ENCODE data around the gene ZNF398. TPM values are rescaled to one million over a fixed set of nuclear protein-coding genes. Genes with fewer than 3 reads are reported as not detected.

The ZNF398 gene
- total and polyA plus RNA-seq, 2 of the 13 experiments (the other 11 are each of a cell fraction or from before 2014, with no cell fraction given): 3.0 to 8.9 TPM

DNA sequence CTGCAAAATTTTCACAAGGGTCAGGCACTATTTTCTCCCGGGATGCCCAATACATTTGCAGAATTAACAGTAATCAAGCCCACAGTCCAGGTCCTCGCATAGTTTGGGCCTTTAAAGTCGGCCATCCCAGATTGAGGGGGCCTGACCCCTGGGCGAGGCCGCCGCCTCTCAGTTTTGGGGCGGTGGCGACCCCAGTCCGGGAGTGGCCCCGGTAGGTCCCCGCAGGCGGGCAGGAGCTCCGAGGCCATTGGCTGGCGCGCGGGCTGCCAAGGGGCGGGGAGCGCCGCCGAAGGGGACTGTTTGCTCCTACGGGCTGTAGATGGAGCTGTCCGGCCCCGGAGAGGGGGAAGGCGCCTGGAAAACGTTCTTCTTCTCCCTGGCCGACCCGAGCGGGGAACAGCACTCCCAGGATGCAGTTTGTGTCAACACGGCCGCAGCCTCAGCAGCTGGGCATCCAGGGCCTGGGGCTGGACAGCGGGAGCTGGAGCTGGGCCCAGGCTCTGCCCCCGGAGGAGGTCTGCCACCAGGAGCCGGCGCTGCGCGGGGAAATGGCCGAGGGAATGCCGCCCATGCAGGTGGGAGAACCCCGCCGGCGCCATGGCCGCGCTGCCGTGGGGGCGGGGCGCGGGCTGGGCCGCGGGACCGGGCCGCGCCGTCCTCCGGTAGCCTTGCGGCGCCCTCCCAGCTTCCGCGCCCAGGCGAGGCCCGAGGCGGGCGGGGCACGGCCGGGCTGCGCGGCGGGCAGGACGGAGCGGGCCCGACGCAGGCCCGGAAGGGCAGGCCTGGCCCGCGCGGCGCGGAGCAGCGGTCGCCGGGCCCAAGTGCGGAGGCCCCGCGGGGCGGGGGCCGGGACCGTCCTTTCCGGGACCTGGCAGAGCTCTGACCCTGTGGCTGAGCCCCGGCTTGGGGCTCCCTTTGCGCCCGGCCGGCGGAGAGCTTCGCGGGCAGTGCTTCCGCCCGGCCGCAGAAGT is 48.2 kb downstream of the ZNF398 start, which contains the start of gene ZNF282 (continued):
- TF ChIP-seq, protein P1, sequence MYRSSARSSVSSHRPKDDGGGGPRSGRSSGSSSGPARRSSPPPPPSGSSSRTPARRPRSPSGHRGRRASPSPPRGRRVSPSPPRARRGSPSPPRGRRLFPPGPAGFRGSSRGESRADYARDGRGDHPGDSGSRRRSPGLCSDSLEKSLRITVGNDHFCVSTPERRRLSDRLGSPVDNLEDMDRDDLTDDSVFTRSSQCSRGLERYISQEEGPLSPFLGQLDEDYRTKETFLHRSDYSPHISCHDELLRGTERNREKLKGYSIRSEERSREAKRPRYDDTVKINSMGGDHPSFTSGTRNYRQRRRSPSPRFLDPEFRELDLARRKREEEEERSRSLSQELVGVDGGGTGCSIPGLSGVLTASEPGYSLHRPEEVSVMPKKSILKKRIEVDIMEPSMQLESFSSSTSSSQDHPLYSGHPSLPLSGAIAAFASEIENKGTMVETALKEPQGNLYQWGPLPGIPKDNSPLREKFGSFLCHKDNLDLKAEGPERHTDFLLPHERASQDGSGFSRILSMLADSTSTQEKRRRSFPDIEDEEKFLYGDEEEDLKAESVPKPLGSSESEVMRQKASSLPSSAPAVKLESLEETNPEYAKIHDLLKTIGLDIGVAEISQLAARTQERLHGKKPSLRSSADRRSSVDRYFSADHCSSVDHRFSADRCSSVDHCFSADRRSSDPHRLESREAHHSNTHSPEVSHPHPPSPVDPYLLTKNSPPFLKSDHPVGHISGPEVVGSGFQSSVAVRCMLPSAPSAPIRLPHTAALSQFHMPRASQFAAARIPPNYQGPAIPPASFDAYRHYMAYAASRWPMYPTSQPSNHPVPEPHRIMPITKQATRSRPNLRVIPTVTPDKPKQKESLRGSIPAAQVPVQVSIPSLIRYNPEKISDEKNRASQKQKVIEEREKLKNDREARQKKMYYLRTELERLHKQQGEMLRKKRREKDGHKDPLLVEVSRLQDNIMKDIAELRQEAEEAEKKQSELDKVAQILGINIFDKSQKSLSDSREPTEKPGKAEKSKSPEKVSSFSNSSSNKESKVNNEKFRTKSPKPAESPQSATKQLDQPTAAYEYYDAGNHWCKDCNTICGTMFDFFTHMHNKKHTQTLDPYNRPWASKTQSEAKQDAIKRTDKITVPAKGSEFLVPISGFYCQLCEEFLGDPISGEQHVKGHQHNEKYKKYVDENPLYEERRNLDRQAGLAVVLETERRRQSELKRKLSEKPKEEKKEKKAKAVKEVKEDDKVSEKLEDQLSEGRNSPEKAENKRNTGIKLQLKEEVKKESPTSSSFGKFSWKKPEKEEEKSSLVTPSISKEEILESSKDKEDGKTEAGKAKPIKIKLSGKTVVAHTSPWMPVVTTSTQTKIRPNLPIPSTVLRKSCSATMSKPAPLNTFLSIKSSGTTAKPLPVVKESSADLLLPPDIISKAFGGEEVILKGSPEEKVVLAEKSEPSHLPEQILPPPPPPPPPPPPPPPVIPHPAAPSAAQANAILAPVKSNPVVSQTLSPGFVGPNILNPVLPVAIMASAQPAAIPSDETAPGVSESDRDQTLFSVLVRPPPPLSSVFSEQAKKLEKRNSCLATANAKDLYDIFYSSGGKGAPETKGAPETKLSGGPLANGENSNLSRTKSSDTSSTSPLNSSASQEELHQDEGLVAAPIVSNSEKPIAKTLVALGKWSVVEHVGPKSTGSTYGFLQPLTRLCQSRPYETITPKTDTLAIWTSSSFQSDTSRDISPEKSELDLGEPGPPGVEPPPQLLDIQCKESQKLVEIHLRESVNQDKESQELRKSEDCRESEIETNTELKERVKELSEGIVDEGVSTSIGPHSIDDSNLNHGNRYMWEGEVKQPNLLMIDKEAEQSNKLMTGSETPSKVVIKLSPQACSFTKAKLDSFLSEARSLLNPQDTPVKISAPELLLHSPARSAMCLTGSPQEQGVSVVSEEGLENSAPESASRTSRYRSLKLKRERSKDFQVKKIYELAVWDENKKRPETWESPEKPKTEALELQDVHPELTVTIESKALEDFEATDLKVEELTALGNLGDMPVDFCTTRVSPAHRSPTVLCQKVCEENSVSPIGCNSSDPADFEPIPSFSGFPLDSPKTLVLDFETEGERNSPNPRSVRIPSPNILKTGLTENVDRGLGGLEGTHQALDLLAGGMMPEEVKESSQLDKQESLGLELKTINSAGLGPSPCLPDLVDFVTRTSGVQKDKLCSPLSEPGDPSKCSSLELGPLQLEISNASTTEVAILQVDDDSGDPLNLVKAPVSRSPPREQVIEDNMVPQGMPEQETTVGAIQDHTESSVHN (CRISPR knock-in tag; IDR thresholded peaks at IDR 0.05): no peak
- no peak for TF ChIP-seq FOXP1 (IDR thresholded peaks at IDR 0.05)
- TF ChIP-seq FOXP1 (CRISPR knock-in tag; IDR thresholded peaks at IDR 0.05): no peak
- peak; percentile 79; the same call in 1 of the 2 replicates for TF ChIP-seq SAP130 (CRISPR knock-in tag; IDR thresholded peaks at IDR 0.05; ENCODE audit: low read depth)
- TF ChIP-seq, protein P2, sequence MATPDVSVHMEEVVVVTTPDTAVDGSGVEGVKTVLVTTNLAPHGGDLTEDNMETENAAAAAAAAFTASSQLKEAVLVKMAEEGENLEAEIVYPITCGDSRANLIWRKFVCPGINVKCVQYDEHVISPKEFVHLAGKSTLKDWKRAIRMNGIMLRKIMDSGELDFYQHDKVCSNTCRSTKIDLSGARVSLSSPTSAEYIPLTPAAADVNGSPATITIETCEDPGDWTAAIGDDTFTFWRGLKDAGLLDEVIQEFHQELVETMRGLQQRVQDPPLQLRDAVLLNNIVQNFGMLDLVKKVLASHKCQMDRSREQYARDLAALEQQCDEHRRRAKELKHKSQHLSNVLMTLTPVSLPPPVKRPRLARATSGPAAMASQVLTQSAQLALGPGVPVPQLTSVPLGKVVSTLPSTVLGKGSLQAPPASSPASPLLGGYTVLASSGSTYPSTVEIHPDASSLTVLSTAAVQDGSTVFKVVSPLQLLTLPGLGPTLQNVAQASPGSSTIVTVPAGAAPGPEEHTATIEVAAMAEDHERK (CRISPR knock-in tag; IDR thresholded peaks at IDR 0.05; ENCODE audit: low read depth): no peak
- TF ChIP-seq RORA (CRISPR knock-in tag; IDR thresholded peaks at IDR 0.05): no peak
- TF ChIP-seq BCL6 (CRISPR knock-in tag; IDR thresholded peaks at IDR 0.05): peak; percentile 28; the same call in 1 of the 2 replicates
- TF ChIP-seq SPEN (CRISPR knock-in tag; IDR thresholded peaks at IDR 0.05; ENCODE audit: low read depth): peak; percentile 92
- no peak for TF ChIP-seq REXO4 (CRISPR knock-in tag; IDR thresholded peaks at IDR 0.05; ENCODE audit: borderline replicate concordance)
- TF ChIP-seq, protein P3, sequence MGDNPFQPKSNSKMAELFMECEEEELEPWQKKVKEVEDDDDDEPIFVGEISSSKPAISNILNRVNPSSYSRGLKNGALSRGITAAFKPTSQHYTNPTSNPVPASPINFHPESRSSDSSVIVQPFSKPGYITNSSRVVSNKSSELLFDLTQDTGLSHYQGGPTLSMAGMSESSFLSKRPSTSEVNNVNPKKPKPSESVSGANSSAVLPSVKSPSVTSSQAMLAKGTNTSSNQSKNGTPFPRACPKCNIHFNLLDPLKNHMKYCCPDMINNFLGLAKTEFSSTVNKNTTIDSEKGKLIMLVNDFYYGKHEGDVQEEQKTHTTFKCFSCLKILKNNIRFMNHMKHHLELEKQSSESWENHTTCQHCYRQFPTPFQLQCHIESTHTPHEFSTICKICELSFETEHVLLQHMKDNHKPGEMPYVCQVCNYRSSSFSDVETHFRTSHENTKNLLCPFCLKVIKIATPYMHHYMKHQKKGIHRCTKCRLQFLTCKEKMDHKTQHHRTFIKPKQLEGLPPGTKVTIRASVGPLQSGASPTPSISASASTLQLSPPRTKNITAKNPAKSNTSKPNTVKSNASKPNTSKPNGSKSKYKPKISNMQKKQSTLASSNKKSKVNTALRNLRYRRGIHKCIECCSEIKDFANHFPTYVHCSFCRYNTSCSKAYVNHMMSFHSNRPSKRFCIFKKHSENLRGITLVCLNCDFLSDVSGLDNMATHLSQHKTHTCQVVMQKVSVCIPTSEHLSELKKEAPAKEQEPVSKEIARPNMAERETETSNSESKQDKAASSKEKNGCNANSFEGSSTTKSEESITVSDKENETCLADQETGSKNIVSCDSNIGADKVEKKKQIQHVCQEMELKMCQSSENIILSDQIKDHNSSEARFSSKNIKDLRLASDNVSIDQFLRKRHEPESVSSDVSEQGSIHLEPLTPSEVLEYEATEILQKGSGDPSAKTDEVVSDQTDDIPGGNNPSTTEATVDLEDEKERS (CRISPR knock-in tag; IDR thresholded peaks at IDR 0.05): peak; percentile 21; the same call in 1 of the 2 replicates
- no peak for TF ChIP-seq LCORL (IDR thresholded peaks at IDR 0.05)
- TF ChIP-seq LCORL (CRISPR knock-in tag; IDR thresholded peaks at IDR 0.05): peak; percentile 87
- TF ChIP-seq, protein P4, sequence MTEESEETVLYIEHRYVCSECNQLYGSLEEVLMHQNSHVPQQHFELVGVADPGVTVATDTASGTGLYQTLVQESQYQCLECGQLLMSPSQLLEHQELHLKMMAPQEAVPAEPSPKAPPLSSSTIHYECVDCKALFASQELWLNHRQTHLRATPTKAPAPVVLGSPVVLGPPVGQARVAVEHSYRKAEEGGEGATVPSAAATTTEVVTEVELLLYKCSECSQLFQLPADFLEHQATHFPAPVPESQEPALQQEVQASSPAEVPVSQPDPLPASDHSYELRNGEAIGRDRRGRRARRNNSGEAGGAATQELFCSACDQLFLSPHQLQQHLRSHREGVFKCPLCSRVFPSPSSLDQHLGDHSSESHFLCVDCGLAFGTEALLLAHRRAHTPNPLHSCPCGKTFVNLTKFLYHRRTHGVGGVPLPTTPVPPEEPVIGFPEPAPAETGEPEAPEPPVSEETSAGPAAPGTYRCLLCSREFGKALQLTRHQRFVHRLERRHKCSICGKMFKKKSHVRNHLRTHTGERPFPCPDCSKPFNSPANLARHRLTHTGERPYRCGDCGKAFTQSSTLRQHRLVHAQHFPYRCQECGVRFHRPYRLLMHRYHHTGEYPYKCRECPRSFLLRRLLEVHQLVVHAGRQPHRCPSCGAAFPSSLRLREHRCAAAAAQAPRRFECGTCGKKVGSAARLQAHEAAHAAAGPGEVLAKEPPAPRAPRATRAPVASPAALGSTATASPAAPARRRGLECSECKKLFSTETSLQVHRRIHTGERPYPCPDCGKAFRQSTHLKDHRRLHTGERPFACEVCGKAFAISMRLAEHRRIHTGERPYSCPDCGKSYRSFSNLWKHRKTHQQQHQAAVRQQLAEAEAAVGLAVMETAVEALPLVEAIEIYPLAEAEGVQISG (CRISPR knock-in tag; IDR thresholded peaks at IDR 0.05): peak; percentile 99
